ENCODE results near the gene CCDC127.
"Not testable (repeated sequence)": the region's sequence is repeated elsewhere in the genome, so short reads cannot be mapped to it uniquely, and the experiment has no call there.

Gene CCDC127

GRCh38 chr5:217494-218456 lies at the start of gene CCDC127, which contains the start of gene SDHA:
Gene CCDC127 (minus strand): TSS chr5:218153. CDS start chr5:216849, 1,304 bp downstream.
Gene SDHA (plus strand): TSS chr5:218320. CDS start chr5:218356, 36 bp downstream.
- in situ Hi-C loops (cut with MboI; ENCODE audit: low sequenced_read_pairs), result not testable (repeated sequence)

- in situ Hi-C loops (cut with MboI; ENCODE audit: low sequenced_read_pairs), result no loop called here
These were observed 49.8 kb upstream of the CCDC127 start for GRCh38 chr5:267716-268115.

GRCh38 chr5:266311-267026 lies 48.5 kb upstream of the CCDC127 start:
- in situ Hi-C loops (cut with MboI; ENCODE audit: low sequenced_read_pairs), result not testable (repeated sequence)

GRCh38 chr5:264338-264737 lies 46.4 kb upstream of the CCDC127 start:
- in situ Hi-C loops (cut with MboI; ENCODE audit: low sequenced_read_pairs), result no loop called here

- in situ Hi-C loops (cut with MboI; ENCODE audit: low sequenced_read_pairs), result not testable (repeated sequence)
These were observed 45.5 kb upstream of the CCDC127 start for GRCh38 chr5:263275-263974.

- in situ Hi-C loops (cut with MboI; ENCODE audit: low sequenced_read_pairs), result no loop called here
These were observed 39.2 kb upstream of the CCDC127 start for GRCh38 chr5:257148-257547.

GRCh38 chr5:256347-256746 lies 38.4 kb upstream of the CCDC127 start:
- in situ Hi-C loops (cut with MboI; ENCODE audit: low sequenced_read_pairs), result not testable (repeated sequence)

GRCh38 chr5:255116-255515 lies 37.2 kb upstream of the CCDC127 start:
- in situ Hi-C loops (cut with MboI; ENCODE audit: low sequenced_read_pairs), result not testable (repeated sequence)

- in situ Hi-C loops (cut with MboI; ENCODE audit: low sequenced_read_pairs), result not testable (repeated sequence)
These were observed 36.4 kb upstream of the CCDC127 start for GRCh38 chr5:254322-254721.

- in situ Hi-C loops (cut with MboI; ENCODE audit: low sequenced_read_pairs), result no loop called here
These were observed 34.6 kb upstream of the CCDC127 start for GRCh38 chr5:252546-252945.

- in situ Hi-C loops (cut with MboI; ENCODE audit: low sequenced_read_pairs), result not testable (repeated sequence)
These were observed 34.0 kb upstream of the CCDC127 start for GRCh38 chr5:251975-252374.

GRCh38 chr5:251538-251937 lies 33.6 kb upstream of the CCDC127 start:
- in situ Hi-C loops (cut with MboI; ENCODE audit: low sequenced_read_pairs), result not testable (repeated sequence)

- in situ Hi-C loops (cut with MboI; ENCODE audit: low sequenced_read_pairs), result not testable (repeated sequence)
These were observed 33.1 kb upstream of the CCDC127 start for GRCh38 chr5:251016-251415.

GRCh38 chr5:250396-250795 lies 32.4 kb upstream of the CCDC127 start:
- in situ Hi-C loops (cut with MboI; ENCODE audit: low sequenced_read_pairs), result not testable (repeated sequence)

- in situ Hi-C loops (cut with MboI; ENCODE audit: low sequenced_read_pairs), result not testable (repeated sequence)
These were observed 27.8 kb upstream of the CCDC127 start for GRCh38 chr5:245717-246116.

- in situ Hi-C loops (cut with MboI; ENCODE audit: low sequenced_read_pairs), result not testable (repeated sequence)
These were observed 25.9 kb upstream of the CCDC127 start for GRCh38 chr5:243683-244367.

GRCh38 chr5:241045-241669 lies 23.2 kb upstream of the CCDC127 start:
- in situ Hi-C loops (cut with MboI; ENCODE audit: low sequenced_read_pairs), result not testable (repeated sequence)

GRCh38 chr5:240550-240949 lies 22.6 kb upstream of the CCDC127 start:
- in situ Hi-C loops (cut with MboI; ENCODE audit: low sequenced_read_pairs), result not testable (repeated sequence)

- in situ Hi-C loops (cut with MboI; ENCODE audit: low sequenced_read_pairs), result loop anchor here (10.0 kb wide), 1 partner anchor 1357 kb away; no protein-coding TSS in a partner anchor
These were observed 20.0 kb upstream of the CCDC127 start for GRCh38 chr5:237931-238330.

- in situ Hi-C loops (cut with MboI; ENCODE audit: low sequenced_read_pairs), result loop anchor here (10.0 kb wide), 1 partner anchor 1359 kb away; no protein-coding TSS in a partner anchor
These were observed 17.6 kb upstream of the CCDC127 start for GRCh38 chr5:235527-235926.

All from HL-60/S4 treated with phorbol 12-myristate 13-acetate at 8.2 ng/mL for 4 days and 3 days (cell line).